Suprapubic skin (tissue), 4 donors: ENCODE results near the gene FKBP10. TPM values are rescaled to one million over a fixed set of nuclear protein-coding genes. Genes with fewer than 3 reads are reported as not detected.
A peak's percentile ranks its signal among the peaks of the same experiment; 100 is the strongest.

Experiments used
- DNase-seq, 2 donors: peaks; one replicate each; pipeline ENCODE4 v3.0.0-alpha.2; 2019; ENCODE audit warnings: low spot score in 2 of 2
- H3K27ac ChIP-seq: fragments of 200-600 bp; sonication (generic); one replicate; pipeline ENCODE4 v1.5.1; 2019
- H3K27me3 ChIP-seq: fragments of 200-600 bp; sonication (generic); one replicate; pipeline ENCODE4 v1.5.1; 2019
- H3K36me3 ChIP-seq: fragments of 200-600 bp; sonication (generic); one replicate; pipeline ENCODE4 v1.5.1; 2019
- H3K4me1 ChIP-seq: fragments of 200-600 bp; sonication (generic); one replicate; pipeline ENCODE4 v1.5.1; 2019
- H3K4me3 ChIP-seq: fragments of 200-600 bp; sonication (generic); one replicate; pipeline ENCODE4 v1.5.1; 2019; ENCODE audit warnings: mild to moderate bottlenecking
- H3K9me3 ChIP-seq: fragments of 200-600 bp; sonication (generic); one replicate; pipeline ENCODE4 v1.5.1; 2019
- EP300 ChIP-seq: sonication (generic); formaldehyde crosslinking; IDR thresholded peaks from one replicate; pipeline ENCODE4 v1.6.1; 2017; ENCODE audit warnings: antibody characterized with exemption
- POLR2A ChIP-seq, 2 donors: fragments of 450-650 bp; IDR thresholded peaks; one replicate each; pipeline ENCODE4 v1.6.1; 2017; ENCODE audit warnings: antibody characterized with exemption in 2 of 2, mild to moderate bottlenecking in 2 of 2, moderate library complexity in 2 of 2
- POLR2AphosphoS5 ChIP-seq, 3 donors: sonication (generic); formaldehyde crosslinking; IDR thresholded peaks; one replicate each; pipeline ENCODE4 v1.6.1; 2017; ENCODE audit warnings: antibody characterized with exemption in 3 of 3
- WGBS: methylation state at CpG from one replicate; pipeline ENCODE4 v1.1.5; 2018; 5-methylcytosine and 5-hydroxymethylcytosine counted together
- total RNA-seq, 4 donors: library from RNA; depleted of rRNA; stranded (reverse); fragments of >200 nt; gene quantifications; one replicate each; pipeline ENCODE4 v1.1.0, GENCODE V29; 2016
- TF ChIP-seq, protein P1 (sequence below), 2 donors: fragments of 200-600 bp in 1 of 2; fragments of 450-650 bp in 1 of 2; sonication (generic) in 1 of 2; IDR thresholded peaks; one replicate each; pipeline ENCODE4 v1.5.1; 2016 to 2019; ENCODE audit warnings: antibody characterized with exemption in 2 of 2, mild to moderate bottlenecking in 1 of 2, moderate library complexity in 1 of 2

Gene FKBP10
- total RNA-seq, 4 donors from 2014 or later: 11.7 to 14.8 (median 12.4) TPM

DNA sequence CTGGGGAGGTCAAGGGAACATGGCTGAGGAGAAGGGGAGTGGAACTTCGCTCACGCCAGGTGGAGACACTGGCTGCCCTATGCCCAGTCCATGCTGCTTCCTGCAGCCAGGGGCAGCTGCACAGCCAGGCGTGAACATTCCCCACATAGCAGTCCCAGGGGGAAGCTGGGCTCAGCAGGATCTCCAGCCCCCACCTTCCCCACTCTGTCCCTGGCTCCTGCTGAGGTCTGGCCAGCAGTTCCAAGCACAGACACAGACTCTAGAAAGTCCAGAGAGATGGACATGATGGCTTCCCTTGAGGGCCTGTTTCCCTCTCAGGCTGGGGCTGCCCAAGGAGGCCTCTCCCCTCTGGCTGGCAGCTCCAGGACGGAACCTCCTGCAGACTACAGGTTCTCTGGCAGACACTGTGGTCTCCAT, 35.6 kb upstream of the FKBP10 start:
- DNase-seq: no peak
- TF ChIP-seq POLR2A (IDR thresholded peaks at IDR 0.05) (no peak), POLR2AphosphoS5 (IDR thresholded peaks at IDR 0.05) (no peak), EP300 (no peak)
- TF ChIP-seq, protein P1, sequence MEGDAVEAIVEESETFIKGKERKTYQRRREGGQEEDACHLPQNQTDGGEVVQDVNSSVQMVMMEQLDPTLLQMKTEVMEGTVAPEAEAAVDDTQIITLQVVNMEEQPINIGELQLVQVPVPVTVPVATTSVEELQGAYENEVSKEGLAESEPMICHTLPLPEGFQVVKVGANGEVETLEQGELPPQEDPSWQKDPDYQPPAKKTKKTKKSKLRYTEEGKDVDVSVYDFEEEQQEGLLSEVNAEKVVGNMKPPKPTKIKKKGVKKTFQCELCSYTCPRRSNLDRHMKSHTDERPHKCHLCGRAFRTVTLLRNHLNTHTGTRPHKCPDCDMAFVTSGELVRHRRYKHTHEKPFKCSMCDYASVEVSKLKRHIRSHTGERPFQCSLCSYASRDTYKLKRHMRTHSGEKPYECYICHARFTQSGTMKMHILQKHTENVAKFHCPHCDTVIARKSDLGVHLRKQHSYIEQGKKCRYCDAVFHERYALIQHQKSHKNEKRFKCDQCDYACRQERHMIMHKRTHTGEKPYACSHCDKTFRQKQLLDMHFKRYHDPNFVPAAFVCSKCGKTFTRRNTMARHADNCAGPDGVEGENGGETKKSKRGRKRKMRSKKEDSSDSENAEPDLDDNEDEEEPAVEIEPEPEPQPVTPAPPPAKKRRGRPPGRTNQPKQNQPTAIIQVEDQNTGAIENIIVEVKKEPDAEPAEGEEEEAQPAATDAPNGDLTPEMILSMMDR (IDR thresholded peaks at IDR 0.05): no peak
- Histone ChIP-seq H3K4me3 (no peak overlapping the region), H3K27me3 (no peaks in the 10 kb centered on the region), H3K27ac (peak overlapping the region; percentile 83), H3K4me1 (peaks cover 95% of the 10 kb centered on the region), H3K9me3 (no peaks in the 10 kb centered on the region), H3K36me3 (peaks cover 21% of the 10 kb centered on the region)
- WGBS: 36% methylated on average over 4 of the region's 4 CpGs

DNA sequence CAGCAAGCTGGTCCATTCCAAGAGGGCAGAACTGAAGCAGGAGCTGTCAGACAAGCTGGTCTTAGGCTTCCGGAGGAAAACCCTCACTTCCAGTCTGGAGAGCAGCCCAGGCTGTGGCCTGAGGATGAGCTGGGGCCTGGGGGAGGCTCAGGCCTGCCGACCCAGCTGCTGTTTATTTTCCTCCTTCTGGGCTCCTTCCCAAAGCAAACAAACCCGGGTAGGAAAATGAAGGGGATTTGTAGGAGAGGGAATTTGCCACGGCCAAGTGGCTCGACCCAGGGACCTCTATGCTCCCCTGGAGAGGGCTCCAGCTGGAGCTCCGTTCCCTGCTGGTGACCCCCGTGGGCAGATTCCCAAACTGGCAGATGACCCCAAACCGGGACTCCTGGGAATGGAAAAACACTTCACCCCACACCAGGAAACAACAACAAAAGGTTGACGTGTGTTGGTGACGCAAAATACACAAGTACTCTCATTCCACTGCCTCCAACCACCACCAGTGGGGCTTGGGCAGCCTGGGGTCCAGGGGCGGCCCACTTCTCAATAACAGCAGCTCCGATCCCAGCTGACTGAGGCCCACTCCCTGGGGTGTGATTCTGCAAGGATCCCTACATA, 35.1 kb upstream of the FKBP10 start:
- H3K4me1 ChIP-seq: peaks cover 95% of the 10 kb centered on the region
- DNase-seq: no peak
- H3K36me3 ChIP-seq: peaks cover 18% of the 10 kb centered on the region
- H3K9me3 ChIP-seq: no peaks in the 10 kb centered on the region
- H3K27ac ChIP-seq: peak overlapping the region; percentile 83
- no peaks in the 10 kb centered on the region for H3K27me3 ChIP-seq
- no peak overlapping the region for H3K4me3 ChIP-seq
- no peak for TF ChIP-seq EP300
- TF ChIP-seq POLR2AphosphoS5 (IDR thresholded peaks at IDR 0.05): peak in 1 of 3 donors; percentile 43
- no peak for TF ChIP-seq POLR2A (IDR thresholded peaks at IDR 0.05)
- TF ChIP-seq, protein P1 (IDR thresholded peaks at IDR 0.05): no peak
- WGBS: 29% methylated on average over 11 of the region's 12 CpGs

GRCh38 chr17:41779954-41780353, 32.9 kb upstream of the FKBP10 start:
- H3K9me3 ChIP-seq: no peaks in the 10 kb centered on the region
- DNase-seq: no peak
- no peak overlapping the region for H3K4me3 ChIP-seq
- H3K27ac ChIP-seq: no peak overlapping the region
- TF ChIP-seq EP300 (no peak), POLR2AphosphoS5 (IDR thresholded peaks at IDR 0.05) (no peak)
- TF ChIP-seq, protein P1 (IDR thresholded peaks at IDR 0.05): no peak
- peaks cover 95% of the 10 kb centered on the region for H3K4me1 ChIP-seq
- WGBS: 88% methylated on average over 1 of the region's 1 CpG
- peaks cover 12% of the 10 kb centered on the region for H3K36me3 ChIP-seq
- no peaks in the 10 kb centered on the region for H3K27me3 ChIP-seq

DNA sequence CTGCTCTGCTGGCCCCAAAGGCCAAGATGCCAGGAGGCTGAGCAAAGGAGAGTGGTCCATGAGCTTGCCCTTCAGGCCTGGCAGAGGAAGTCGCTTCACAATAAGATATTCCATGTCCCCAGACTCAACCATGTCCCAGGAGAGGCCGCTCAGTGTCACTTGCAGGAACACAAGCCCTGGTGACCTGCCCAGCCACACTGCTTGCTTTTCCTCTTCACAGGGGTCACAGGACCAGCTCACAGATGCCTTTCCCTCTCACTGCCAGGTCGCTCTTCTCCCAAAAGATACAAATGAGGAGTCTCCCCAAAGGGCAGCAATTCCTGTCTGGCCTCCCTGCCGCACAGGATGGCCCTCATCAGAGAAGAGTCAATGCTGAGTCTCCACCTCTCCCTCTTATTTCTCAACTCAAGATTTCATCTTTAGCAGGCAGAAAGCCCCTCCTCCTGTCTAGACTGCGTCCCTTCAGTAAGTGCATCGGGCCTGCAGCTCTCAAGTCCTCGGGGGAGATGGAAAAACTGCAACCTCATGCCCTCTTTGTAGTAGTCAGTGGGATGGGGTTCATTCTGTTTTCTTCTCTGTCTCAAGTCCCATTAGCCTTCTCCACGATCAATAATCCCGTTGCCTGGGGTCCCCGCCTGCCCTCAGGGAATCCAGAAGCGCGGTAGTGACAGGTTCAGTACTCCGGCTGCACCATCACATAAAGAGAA, 31.2 kb upstream of the FKBP10 start:
- WGBS: 59% methylated on average over 13 of the region's 13 CpGs
- DNase-seq: no peak
- H3K27me3 ChIP-seq: no peaks in the 10 kb centered on the region
- no peak for TF ChIP-seq POLR2AphosphoS5 (IDR thresholded peaks at IDR 0.05)
- TF ChIP-seq, protein P1 (IDR thresholded peaks at IDR 0.05): no peak
- no peak for TF ChIP-seq EP300
- TF ChIP-seq POLR2A (IDR thresholded peaks at IDR 0.05): no peak
- H3K27ac ChIP-seq: peak overlapping the region; percentile 100
- peaks cover 85% of the 10 kb centered on the region for H3K4me1 ChIP-seq
- H3K4me3 ChIP-seq: peak overlapping the region; percentile 97
- H3K36me3 ChIP-seq: peaks cover 3% of the 10 kb centered on the region
- H3K9me3 ChIP-seq: no peaks in the 10 kb centered on the region

DNA sequence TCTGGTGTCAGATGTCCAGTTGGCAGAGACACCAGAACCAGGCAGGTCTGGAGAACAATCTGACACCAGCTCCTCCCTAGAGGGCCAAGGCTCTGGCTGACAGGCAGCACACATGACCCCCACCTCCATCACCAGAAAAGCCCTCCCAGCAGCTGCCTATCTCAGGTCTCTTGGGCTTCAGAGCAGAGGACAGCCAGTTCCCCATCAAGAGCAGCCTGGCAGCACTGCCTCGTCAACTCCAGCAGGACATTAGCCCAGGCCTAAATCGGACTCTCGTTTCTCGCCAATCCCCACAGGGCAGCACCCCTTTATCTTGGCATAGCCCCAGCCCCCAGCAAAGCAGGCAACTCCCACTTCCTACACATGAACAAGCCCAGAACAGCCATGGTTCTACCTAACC, 30.7 kb upstream of the FKBP10 start:
- WGBS: 24% methylated on average over 4 of the region's 4 CpGs
- TF ChIP-seq, protein P1 (IDR thresholded peaks at IDR 0.05): no peak
- TF ChIP-seq POLR2AphosphoS5 (IDR thresholded peaks at IDR 0.05): no peak
- TF ChIP-seq EP300: no peak
- H3K27ac ChIP-seq: peak overlapping the region; percentile 100
- H3K4me3 ChIP-seq: peak overlapping the region; percentile 97
- DNase-seq: no peak
- no peaks in the 10 kb centered on the region for H3K27me3 ChIP-seq
- H3K36me3 ChIP-seq: no peaks in the 10 kb centered on the region
- H3K9me3 ChIP-seq: no peaks in the 10 kb centered on the region
- peaks cover 81% of the 10 kb centered on the region for H3K4me1 ChIP-seq
